Esophagus muscularis mucosa (tissue), 4 donors: ENCODE data around the gene ZNF670.

Experiments
- CTCF ChIP-seq, 3 experiments: fragments of 200-600 bp in 2 of 3; fragments of 450-650 bp in 1 of 3; sonication (generic) in 2 of 3; IDR thresholded peaks; one replicate each; pipeline ENCODE4 v1.5.1; 2017 to 2019; ENCODE audit warnings: antibody characterized with exemption in 3 of 3, mild to moderate bottlenecking in 2 of 3, moderate library complexity in 1 of 3
- EP300 ChIP-seq: sonication (generic); formaldehyde crosslinking; IDR thresholded peaks from one replicate; pipeline ENCODE4 v1.6.1; 2017; ENCODE audit warnings: antibody characterized with exemption
- POLR2A ChIP-seq: fragments of 450-650 bp; IDR thresholded peaks from one replicate; pipeline ENCODE4 v1.6.1; 2017; ENCODE audit warnings: antibody characterized with exemption, moderate library complexity, mild to moderate bottlenecking, low read depth
- POLR2AphosphoS5 ChIP-seq, 2 donors: sonication (generic); formaldehyde crosslinking; IDR thresholded peaks; one replicate each; pipeline ENCODE4 v1.6.1; 2017; ENCODE audit warnings: antibody characterized with exemption in 2 of 2

GRCh38 chr1:247102381-247102780, 23.8 kb upstream of the ZNF670 start:
- no peak for TF ChIP-seq EP300
- TF ChIP-seq POLR2A: no peak
- TF ChIP-seq CTCF (IDR thresholded peaks at IDR 0.05): no peak
- TF ChIP-seq POLR2AphosphoS5 (IDR thresholded peaks at IDR 0.05): no peak
